K562 (cell line): ENCODE results near the gene FOXN1. TPM values are rescaled to one million over a fixed set of nuclear protein-coding genes. Genes with fewer than 3 reads are reported as not detected.
A peak's percentile ranks its signal among the peaks of the same experiment; 100 is the strongest.

Experiments
- CBFB ChIP-seq: sonication (generic); formaldehyde crosslinking; IDR thresholded peaks from 2 replicates; pipeline ENCODE4 v1.4.0; 2020; ENCODE audit warnings: mild to moderate bottlenecking, missing genetic modification reagents
- FOXA3 ChIP-seq, 2 experiments: fragments of 450-650 bp in 1 of 2; sonication (generic) in 1 of 2; formaldehyde crosslinking; IDR thresholded peaks in 1 of 2; conservative IDR thresholded peaks in 1 of 2; 2 replicates each; pipeline versions ENCODE4 v1.4.0 to v1.8.0; 2020 to 2022; ENCODE audit warnings: mild to moderate bottlenecking in 2 of 2, missing genetic modification reagents in 1 of 2
- IFI16 ChIP-seq: fragments of 250-450 bp; sonication (Bioruptor Pico); IDR thresholded peaks from 2 replicates; pipeline ENCODE4 v2.1.2; 2022; ENCODE audit warnings: mild to moderate bottlenecking, inconsistent platforms
- IRF1 ChIP-seq: sonication (generic); formaldehyde crosslinking; IDR thresholded peaks from 2 replicates; pipeline ENCODE4 v1.8.0; 2022; ENCODE audit warnings: missing genetic modification reagents, mild to moderate bottlenecking, borderline replicate concordance
- NFATC3 ChIP-seq: fragments of 450-650 bp; IDR thresholded peaks from 2 replicates; pipeline ENCODE4 v1.6.1; 2017; ENCODE audit warnings: mild to moderate bottlenecking
- POLR2AphosphoS5 ChIP-seq: IDR thresholded peaks from 2 replicates; pipeline ENCODE4 v1.6.1; 2011; ENCODE audit warnings: mild to moderate bottlenecking, low read depth, low read length, moderate library complexity; ENCODE audit not compliant: control insufficient read depth, insufficient read depth
- POLR3A ChIP-seq: IDR thresholded peaks from 2 replicates; pipeline ENCODE4 v1.6.1; 2011; ENCODE audit warnings: borderline replicate concordance, mild to moderate bottlenecking, moderate library complexity; ENCODE audit not compliant: insufficient read length, insufficient read depth; ENCODE audit errors: extremely low read depth
- PTBP1 ChIP-seq: fragments of 200-400 bp; formaldehyde crosslinking; IDR thresholded peaks from 2 replicates; pipeline ENCODE4 v1.6.1; 2017; ENCODE audit warnings: low read depth, low read length
- RCOR1 ChIP-seq, 2 experiments: IDR thresholded peaks; 2 replicates each; pipeline ENCODE4 v1.6.1; 2012; ENCODE audit warnings: low read depth in 2 of 2, low read length in 2 of 2, borderline replicate concordance in 1 of 2, improper control_type of control experiment in 1 of 2
- THAP7 ChIP-seq: fragments of 250-450 bp; sonication (Bioruptor Pico); IDR thresholded peaks from 2 replicates; pipeline ENCODE4 v1.5.0; 2021
- ZMIZ1 ChIP-seq, 2 experiments: fragments of 150-350 bp in 1 of 2; IDR thresholded peaks; 2 replicates each; pipeline ENCODE4 v1.6.1; 2012 to 2016; ENCODE audit warnings: low read depth in 2 of 2, low read length in 2 of 2, mild to moderate bottlenecking in 1 of 2, moderate library complexity in 1 of 2
- ZNF277 ChIP-seq: fragments of 250-450 bp; sonication (Bioruptor Pico); IDR thresholded peaks from 2 replicates; pipeline ENCODE4 v1.8.0; 2022; ENCODE audit warnings: inconsistent platforms, mild to moderate bottlenecking, moderate library complexity, borderline replicate concordance
- ZNF639 ChIP-seq, 2 experiments: fragments of 200-800 bp in 1 of 2; sonication (Bioruptor generic) in 1 of 2; sonication (generic) in 1 of 2; formaldehyde crosslinking in 1 of 2; IDR thresholded peaks in 1 of 2; conservative IDR thresholded peaks in 1 of 2; 2 replicates each; pipeline versions ENCODE4 v1.5.0 to v1.6.1; 2016 to 2020; ENCODE audit warnings: missing compliant biosample characterization in 1 of 2, missing genetic modification characterization in 1 of 2, missing genetic modification reagents in 1 of 2
- polyA plus RNA-seq, 8 experiments: library from polyadenylated mRNA; depleted of rRNA in 4 of 8; stranded (reverse) in 5 of 8; unstranded in 3 of 8; fragments of >200 nt; fragmentation: Nextera tagmentation in 2 of 8; fragmentation: Illumina TruSeq in 1 of 8; extraction: Ambion mirVana in 2 of 8; extraction: Trizol in 1 of 8; gene quantifications; 2 replicates each; pipeline versions ENCODE4 v1.2.1 to v1.2.3, GENCODE V29; 2011 to 2014; ENCODE audit warnings: inconsistent platforms in 1 of 8, missing spikeins in 1 of 8
- total RNA-seq, 7 experiments: library from RNA; depleted of rRNA in 6 of 7; stranded (reverse); fragments of >200 nt in 6 of 7; fragmentation: Illumina TruSeq in 2 of 7; extraction: Trizol in 2 of 7; gene quantifications; 2 replicates each; pipeline versions ENCODE4 v1.2.1 to v1.2.3, GENCODE V29; 2011 to 2021; ENCODE audit warnings: low replicate concordance in 1 of 7

FOXN1 gene
- total and polyA plus RNA-seq, 9 of the 15 experiments (the other 6 are each of a cell fraction or from before 2014, with no cell fraction given), result not detected

- no peak for TF ChIP-seq ZMIZ1 (IDR thresholded peaks at IDR 0.05; ENCODE audit: low read depth in 2 of 2, low read length in 2 of 2)
- no peak for TF ChIP-seq CBFB (CRISPR knock-in tag)
- TF ChIP-seq RCOR1 (IDR thresholded peaks at IDR 0.05; ENCODE audit: borderline replicate concordance in 1 of 2, low read depth in 2 of 2, low read length in 2 of 2), result 0 out of 4 replicates have a peak, but pooled peaks of 1 of the 2 experiments have one; percentile 15
- no peak for TF ChIP-seq ZNF277 (CRISPR knock-in tag)
- no peak for TF ChIP-seq POLR2AphosphoS5
- TF ChIP-seq NFATC3, result no peak
- no peak for TF ChIP-seq IRF1 (CRISPR knock-in tag)
- no peak for TF ChIP-seq IFI16 (CRISPR knock-in tag)
- no peak for TF ChIP-seq THAP7 (CRISPR knock-in tag)
- TF ChIP-seq ZNF639 (CRISPR knock-in tag; conservative IDR thresholded peaks at IDR 0.05 in 1 of 2, IDR thresholded peaks at IDR 0.05 in 1 of 2), result no peak
- TF ChIP-seq FOXA3 (CRISPR knock-in tag; conservative IDR thresholded peaks at IDR 0.05 in 1 of 2, IDR thresholded peaks at IDR 0.05 in 1 of 2), result no peak
- no peak for TF ChIP-seq POLR3A
- TF ChIP-seq PTBP1, result 0 out of 2 replicates have a peak, but pooled peaks have one; percentile 41
Measured at GRCh38 chr17:28499684-28500357, 6.3 kb upstream of the FOXN1 start (continued).
